ENCODE measurements around the gene NMRK2.
"Not testable (repeated sequence)": the region's sequence is repeated elsewhere in the genome, so short reads cannot be mapped to it uniquely, and the experiment has no call there.

The NMRK2 gene

DNA sequence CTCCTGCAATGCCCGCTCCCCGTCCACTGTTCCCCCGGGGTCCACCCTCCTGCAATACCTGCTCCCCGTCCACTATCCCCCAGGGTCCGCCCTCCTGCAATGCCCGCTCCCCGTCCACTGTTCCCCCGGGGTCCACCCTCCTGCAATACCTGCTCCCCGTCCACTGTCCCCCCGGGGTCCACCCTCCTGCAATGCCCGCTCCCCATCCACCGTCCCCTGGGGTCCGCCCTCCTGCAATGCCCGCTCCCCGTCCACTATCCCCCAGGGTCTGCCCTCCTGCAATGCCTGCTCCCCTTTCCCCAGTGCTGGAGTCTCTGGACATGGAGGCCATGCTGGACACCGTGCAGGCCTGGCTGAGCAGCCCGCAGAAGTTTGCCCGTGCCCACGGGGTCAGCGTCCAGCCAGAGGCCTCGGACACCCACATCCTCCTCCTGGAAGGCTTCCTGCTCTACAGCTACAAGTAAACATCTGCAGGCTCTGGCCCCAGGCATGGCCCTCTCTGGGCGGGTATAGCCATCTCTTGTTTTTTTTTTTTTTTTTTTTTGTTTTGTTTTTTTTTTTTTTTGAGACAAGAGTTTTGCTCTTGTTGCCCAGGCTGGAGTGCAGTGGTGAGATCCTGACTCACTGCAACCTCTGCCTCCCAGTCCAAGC lies 5.6 kb downstream of the NMRK2 start:
- DNase-seq, result not testable (repeated sequence)

DNA sequence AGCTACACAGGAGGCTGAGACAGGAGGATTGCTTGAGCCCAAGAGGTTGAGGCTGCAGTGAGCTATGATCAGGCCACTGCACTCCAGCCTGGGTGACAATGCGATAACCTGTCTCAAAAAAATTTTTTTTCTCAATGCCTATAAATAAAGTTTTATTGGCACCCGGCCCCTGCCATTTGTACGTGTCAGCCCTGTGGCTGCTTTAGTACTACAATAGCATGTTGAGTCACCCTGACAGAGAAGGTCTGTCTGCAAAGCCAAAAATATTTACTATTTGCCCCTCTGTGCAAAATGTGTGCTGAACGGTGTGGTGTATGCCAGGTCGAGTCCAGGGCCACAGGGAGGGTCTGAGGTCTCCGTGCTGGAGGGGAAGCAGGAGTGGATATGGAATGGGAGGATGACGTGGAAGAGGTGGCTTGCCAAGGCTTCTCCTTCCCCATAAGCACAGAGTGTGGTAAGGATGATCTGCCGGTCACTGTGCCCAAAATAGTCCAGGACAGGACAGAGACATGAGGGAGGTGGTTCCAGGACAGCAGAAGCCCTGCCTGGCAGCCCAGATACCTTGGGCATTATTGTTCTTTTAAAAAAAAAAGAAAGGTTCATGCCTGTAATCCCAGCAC lies 10.0 kb downstream of the NMRK2 start:
- no peak for DNase-seq

DNA sequence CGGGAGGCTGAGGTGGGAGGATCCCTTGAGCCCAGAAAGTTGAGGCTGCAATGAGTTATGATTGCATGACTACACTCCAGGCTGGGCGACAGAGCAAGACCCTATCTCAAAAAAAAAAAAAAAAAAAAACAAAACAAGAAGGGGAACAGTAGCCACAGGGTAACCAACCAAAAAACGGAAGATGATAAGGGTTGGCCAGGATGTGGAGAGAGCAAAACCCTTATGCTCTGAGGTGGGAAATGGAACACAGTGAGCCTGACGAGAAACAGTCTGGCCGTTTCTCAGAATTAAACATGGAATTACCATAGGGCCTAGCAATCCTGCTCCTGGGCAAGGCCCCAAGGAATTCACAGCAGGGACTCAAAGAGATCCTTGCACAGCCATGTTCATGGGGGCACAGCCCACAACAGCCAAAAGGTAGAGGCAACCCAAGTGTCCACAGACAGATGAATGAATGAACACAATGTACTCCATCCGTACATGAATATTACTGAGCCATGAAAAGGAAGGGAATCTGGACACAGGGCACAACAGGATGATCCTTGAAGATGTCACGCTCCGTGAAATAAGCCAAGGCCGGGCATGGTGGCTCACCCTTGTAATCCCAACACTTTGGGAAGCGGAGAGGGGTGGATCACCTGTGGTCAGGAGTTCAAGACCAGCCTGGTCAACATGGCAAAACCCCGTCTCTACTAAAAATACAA lies 11.3 kb downstream of the NMRK2 start:
- DNase-seq, result no peak

DNA sequence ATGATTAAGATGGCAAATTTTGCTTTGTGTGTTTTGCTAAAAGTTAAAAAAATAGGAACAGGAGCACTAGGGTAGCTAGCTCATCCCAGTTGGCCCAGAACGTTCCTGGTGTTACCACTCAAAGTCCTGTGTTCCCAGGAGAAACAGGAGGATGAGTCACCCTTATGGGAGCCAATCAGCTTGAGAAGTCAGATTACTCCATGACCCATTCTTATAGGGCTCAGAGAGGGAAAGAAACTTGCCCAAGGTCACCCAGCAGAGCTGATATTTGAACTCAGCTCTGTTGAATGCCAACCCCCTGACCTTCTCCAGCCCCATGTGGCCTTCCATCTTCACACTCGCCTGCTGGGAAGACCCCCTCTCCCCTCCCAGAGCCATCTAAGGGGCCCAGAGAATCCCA lies 13.0 kb downstream of the NMRK2 start:
- DNase-seq, result no peak

DNA sequence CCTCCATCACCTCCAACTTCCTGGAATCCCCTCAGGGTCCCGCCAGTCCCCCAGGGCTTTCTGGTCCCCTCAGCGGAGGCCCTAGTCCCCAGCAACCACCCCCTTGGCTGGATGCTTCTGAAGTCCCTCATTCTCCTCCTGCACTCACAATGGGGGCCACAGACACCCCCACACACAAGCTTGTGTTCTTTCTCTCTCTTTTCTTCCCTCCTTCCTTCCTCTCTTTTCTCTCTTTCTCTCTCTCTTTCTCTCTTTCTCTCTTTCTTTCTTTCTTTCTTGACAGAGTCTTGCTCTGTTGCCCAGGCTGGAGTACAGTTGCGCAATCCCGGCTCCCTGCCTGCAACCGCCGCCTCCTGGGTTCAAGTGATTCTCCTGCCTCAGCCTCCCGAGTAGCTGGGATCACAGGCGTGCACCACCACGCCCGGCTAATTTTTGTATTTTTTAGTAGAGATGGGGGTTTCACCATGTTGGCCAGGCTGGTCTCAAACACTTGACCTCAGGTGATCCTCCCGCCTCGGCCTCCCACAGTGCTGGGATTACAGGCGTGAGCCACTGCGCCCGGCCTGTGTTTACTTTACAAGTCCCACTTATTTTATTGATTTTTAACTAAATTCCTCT lies 14.6 kb downstream of the NMRK2 start:
- DNase-seq, result not testable (repeated sequence)

DNA sequence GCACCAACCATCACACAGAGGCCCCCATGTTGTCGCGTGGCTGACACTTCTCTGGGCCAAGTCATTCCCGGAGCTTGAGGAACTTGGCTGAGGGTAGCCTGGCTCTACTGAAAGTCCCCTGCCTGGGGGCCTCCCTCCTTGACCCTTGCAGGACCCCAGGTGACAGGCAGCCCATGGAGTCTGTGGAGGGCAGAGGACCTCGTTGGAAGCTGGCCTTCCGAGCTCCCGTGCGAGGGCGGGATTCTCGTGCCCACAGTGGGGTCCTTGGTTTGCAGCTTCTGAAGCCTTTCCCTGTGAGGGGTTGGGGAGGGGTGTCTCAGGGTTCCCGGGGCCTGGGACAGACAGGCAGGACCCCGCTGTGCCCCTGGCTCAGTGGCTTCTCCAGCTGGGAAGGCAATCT lies 16.4 kb downstream of the NMRK2 start:
- DNase-seq, result no peak

DNA sequence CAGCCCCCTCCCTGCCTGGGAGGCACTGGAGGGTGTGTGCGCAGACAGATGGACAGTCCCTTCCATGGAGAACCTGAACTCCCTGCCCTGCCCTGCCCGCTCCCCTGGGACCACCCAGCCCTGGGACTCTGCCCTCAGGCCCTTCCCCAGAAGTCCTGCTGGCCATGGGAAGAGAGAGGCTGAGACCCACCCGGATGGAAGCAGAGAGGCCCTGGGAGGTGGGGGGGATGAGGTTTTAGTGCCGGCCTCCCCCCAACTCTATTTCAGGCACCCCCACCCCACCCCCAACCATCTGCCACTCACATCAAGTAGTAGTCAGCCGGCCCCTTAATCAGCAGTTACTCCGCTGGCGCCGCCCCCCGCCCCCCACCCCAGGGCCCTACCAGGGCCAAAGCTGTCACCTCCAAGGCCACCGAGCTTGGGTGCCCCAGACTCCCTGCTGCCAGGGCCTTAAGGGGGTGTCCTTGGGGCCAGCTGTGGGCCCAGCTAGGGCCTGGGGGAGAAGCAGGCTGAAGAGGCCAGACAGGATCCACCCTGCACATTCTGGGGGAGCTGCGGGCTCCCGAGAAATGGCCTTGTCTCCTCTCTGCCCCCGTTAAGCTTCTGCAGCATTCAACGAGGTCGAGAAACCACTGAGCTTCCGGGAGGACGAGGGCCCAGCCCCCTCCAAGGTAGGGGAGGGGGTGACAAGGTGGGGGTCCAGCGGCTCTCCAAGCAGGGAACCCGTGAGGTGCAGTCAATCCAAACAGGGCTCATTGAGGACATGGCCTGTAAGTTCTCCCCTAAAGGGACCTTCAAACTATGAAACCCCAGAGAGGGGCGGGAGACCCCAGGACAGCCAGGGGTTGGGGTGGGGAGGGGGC lies 17.4 kb downstream of the NMRK2 start:
- no peak for DNase-seq

DNA sequence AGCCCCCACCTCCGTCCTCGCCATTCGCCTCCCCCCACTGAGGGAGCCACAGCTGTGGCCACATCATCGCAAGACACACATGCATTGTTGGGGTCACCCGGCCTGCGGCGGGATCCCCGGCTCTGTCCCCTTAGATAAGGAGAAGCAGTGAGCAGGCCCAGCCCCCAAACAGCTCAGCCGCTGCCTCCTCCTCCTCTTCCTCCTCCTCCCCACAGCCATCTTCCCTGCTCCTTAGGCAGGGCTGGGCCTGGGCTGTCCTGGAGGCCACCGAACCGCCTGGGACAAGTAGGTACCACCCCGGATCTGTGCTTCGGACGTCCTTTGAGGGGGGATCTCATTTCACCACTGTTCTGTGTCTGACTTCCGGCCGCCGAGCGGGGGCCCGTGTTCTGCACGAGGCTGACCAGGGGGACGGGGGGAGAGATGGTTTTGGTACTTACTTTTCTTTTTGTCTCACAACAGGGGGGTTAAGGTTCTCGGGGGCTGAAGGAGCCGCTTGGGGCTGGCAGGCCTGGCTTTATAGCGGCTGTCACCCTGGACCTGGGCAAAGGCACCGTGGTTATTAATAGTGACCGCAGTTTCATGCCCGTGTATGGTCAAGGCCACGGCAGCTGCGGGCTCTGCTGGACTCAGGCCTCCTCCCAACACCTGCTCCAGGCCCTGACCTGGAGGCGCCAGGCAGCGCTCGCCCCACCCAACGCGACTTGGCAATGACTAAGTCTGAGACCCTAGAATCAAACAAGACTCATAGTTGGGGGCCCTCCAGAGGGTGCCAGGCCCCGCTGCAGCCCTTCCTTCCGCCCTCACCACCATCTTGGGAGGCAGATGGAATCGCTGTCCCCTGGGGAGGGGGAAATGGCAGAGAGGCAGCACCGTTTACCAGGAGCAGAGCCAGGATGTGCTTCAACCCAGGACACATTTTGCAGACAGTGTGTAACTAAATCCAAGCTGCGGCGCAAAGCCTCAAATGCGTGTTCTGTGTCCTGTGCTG lies 18.3 kb downstream of the NMRK2 start:
- DNase-seq, result no peak

DNA sequence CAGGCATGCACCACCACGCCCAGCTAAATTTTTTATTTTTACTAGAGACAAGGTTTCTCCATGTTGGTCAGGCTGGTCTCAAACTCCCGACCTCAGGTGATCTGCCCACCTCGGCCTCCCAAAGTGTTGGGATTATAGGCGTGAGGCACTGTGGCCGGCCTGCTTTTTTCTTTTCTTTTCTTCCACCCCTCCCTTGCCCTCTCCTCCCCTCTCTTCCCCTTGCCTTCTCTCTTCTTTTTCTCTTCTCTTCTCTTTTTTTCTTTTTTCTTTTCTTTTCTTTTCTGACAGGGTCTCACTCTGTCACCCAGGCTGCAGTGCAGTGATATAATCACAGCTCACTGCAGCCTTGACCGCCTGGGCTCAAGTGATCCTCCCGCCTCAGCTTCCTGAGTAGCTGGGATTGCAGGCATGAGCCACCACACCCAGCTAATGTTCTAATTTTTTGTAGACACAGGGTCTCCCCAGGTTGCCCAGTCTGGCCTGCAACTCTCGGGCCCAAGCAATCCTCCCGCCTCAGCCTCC lies 19.9 kb downstream of the NMRK2 start:
- not testable (repeated sequence) for DNase-seq

DNA sequence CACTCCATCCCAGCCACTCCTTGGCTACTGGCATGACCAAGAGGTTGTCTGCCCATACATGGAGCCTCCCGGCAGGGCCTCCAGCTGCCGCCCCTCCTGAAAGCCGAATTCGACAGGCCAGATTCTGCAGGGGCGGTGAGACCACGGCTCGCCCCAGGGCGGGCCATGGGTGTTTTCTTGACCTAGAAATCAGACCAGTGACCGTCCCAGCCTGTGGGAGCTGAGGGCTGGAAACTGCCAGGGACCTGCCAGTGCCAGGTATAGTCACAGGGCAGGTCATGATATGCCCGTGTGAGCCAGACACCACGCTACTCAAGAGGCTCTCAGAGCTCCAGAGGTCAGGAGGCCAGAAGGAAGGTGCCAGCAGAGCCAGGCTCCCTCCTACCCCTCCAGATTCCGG lies 21.2 kb downstream of the NMRK2 start:
- no peak for DNase-seq

DNA sequence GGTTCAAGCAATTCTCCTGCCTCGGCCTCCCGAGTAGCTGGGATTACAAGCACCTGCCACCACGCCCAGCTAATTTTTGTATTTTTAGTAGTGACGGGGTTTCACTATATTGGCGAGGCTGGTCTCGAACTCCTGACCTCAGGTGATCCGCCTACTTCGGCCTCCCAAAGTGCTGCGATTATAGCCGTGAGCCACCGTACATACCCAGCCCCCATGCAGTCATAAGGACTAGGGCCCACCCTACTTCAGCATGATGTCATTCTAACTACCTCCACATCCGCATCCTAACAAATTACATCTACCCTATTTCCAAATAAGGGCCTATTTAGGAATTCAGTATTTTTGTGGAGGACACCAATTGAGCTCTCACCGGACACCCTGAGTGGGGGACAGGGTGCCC lies 22.4 kb downstream of the NMRK2 start:
- DNase-seq, result not testable (repeated sequence)

DNA sequence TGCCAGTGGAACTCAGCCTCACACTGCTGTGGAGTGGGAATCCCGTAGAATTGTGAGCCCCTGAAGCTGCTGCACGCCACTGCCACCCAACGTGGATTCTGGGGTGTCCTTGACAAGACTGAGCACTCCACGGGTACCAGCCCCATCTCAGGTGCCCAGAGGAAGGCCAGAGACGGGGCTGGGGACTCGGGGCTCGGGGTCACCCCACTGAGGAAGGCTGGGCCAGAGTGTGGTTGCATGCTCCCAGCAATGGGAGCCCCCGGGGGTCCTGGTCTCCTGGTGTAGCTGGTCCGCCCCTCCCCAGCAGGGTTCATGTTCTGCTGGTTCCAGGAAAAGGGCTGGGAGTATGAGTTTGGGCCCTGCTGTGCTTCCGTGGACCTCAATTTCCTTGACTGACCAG lies 22.8 kb downstream of the NMRK2 start:
- DNase-seq, result no peak

DNA sequence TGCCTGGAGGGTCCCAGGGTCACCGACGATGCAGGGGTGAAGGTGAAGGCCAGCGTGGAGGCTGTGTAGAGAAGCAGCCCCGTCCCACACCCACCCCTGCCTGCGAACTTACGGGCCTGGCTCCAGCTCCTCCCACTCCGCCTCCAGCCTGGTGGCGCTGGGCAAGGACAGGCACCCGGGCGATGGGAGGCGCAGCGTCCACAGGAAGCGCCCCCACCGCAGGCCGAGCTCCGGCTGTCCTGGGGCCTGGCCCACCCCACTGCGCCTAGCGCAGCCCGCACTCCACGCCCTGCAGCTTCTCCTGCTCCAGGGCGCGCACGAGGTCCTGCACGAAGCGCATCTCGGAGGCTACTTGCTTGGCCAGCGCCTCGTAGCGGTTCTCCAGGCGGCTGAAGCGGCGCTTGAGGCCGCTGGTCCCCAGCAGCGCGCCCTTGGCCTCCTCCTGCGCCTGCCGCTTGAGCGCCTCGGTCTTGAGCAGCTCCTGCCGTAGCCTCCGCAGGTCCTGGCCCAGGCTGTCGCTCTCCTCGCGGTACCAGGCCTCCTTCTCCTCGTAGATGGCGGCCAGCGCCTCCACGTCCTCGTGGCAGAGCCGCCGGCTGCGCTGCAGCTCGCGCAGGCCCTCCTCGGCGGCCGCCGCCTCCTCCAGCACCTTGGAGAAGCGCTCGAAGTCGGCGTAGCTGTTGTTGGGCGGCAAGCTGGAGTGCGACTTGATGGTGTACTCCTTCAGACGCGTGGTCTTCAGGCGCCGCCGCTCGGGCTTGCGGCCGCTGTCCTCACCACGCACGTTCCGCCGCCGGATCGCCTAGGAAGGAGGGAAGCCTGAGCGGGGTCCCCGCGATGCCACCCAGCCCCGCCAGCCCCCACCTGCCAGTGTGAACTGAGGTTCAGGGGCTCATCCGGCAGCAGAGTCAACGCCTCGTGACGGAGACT lies 26.2 kb downstream of the NMRK2 start:
- no peak for DNase-seq

DNA sequence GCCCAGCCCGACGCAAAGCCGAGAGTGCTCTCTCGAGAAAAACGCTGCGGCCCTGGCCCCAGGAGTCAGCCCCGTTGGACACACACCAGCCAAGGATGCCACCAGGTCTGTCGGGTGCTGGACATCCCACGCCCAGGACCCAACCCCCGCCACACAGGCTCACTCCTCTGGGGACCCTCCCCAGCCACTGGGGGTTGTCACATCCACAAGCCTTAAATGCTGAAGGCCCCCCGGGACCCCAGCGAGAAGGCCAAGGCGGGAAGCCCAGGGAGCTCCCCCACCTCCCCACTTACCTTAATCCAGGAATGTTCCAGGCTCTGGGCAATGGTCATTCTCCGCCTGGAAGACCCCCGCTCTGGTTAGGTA lies 26.9 kb downstream of the NMRK2 start:
- no peak for DNase-seq

DNA sequence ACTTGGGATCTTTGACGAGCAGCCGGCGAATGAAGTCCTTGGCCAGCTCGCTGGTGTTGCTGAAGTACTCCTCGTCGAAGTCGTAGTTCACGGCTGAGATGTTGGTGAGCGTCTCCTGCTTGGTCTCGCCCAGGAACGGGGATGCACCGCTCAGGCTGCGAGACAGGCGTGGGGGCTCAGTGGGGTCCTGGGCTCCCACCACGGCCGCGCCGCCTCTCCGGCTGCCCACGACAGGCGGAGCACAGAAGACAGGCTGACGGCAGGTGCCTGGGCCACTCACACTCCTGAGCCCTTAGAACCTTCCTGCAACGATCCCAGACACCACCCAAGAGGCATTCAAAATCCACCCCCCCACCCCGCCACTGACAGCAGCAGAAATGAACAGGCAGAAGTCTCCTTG lies 28.1 kb downstream of the NMRK2 start:
- no peak for DNase-seq

DNA sequence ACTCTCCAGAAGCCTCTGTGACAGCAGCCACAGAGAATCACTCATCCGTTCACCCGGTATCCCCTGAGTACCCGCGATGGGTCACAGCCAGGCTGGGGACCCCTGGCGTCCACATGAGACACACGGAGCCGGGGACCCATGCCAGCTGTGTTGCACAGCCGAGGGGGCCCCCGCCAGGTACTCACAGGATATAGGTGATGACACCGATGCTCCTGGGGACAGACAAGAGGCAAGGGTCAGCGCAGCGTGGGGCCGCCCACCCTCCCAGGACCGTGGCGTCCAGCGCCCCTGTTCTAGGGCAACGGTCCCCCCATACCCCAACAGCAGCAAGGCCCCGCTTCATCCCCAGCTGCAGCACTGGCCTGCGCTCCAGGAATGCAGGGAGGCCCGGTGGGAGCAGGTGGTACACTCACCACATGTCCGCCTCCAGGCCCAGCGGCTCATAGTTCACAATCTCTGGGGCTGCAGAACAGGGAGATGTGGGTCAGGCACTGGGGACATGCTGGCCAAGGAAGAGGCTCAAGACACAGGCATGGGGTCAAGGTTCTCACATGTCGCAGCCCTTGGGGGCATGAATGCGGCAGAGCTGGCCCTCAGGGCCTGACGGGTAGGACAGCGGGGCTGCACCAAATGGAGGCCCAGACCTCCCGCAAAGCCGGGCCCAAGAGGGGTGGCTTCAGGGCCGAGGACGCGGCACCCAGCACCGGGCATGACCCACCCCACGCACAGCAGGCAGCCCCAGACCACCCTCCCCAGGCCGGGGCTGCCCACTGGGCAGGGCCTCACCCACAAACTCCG lies 30.8 kb downstream of the NMRK2 start:
- DNase-seq, result no peak

DNA sequence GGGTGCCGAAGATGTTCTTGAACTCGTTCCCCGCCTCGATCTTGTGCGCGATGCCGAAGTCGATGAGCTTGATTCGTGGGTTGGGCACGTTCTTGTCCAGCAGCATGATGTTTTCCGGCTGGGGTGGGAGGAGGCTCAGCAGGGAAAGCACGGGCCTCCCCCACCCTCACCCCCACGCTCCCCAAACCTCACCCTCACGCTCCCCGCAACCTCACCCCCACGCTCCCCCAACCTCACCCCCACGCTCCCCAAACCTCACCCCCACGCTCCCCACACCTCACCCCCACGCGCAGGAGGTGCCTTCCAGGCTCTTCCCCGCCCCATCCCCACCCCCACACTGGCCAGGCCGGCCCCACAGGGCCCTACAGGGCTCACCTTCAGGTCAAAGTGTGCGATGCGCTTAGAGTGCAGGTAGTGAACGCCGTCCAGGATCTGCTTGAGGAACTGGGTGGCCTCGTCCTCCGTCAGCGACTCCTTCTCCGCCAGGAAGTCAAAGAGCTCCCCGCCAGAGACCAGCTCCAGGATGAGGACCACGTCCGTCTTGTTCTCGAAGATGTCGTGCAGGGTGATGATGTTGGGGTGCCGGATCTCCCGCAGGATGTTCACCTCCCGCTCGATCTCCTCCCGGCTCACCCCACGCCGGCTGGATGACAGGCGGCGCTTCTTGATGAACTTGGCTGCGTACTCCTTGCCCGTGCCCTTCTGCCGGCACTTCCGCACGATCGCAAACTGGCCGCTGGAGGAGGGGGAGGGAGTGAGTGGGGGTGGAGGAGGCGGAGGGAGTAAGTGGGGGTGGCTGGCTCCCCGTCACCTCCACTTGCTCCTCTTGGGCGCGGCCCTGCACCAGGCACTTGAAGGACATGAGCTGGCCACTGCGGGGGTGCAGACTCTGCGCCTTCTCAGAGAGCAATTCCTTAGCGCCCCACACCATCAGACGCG lies 31.7 kb downstream of the NMRK2 start:
- DNase-seq, result no peak
